KBM-7 (cell line): ENCODE measurements around the gene MYH13.
"Not testable (repeated sequence)": the region's sequence is repeated elsewhere in the genome, so short reads cannot be mapped to it uniquely, and the experiment has no call there.

Experiments
- DNase-seq: peaks from one replicate; pipeline ENCODE4 v3.0.0-alpha.2; 2015
- in situ Hi-C: fragments of 300-500 bp; cut with MboI; formaldehyde crosslinking; loops from 2 replicates; pipeline ENCODE4 v1.14.3; 2020; ENCODE audit warnings: low sequenced_read_pairs, low pct_unique_long_range_greater_than_20kb, mixed read lengths

MYH13 gene

GRCh38 chr17:10314329-10314728 is 58.5 kb downstream of the MYH13 start:
- DNase-seq: peak; percentile 30
- in situ Hi-C loops: no loop called here

GRCh38 chr17:10313037-10313672 is 59.7 kb downstream of the MYH13 start:
- in situ Hi-C loops: no loop called here
- no peak for DNase-seq

GRCh38 chr17:10311131-10311530 is 61.7 kb downstream of the MYH13 start:
- no peak for DNase-seq
- in situ Hi-C loops: no loop called here

- in situ Hi-C loops: no loop called here
- DNase-seq: no peak
These were observed 63.5 kb downstream of the MYH13 start for GRCh38 chr17:10309003-10309974.

- no peak for DNase-seq
- in situ Hi-C loops: no loop called here
These were observed 66.2 kb downstream of the MYH13 start for GRCh38 chr17:10306585-10306984.

GRCh38 chr17:10305398-10305797 is 67.4 kb downstream of the MYH13 start:
- no peak for DNase-seq
- in situ Hi-C loops: no loop called here

GRCh38 chr17:10304758-10305300 is 68.0 kb downstream of the MYH13 start:
- in situ Hi-C loops: no loop called here
- no peak for DNase-seq

GRCh38 chr17:10297691-10298090 is 75.1 kb downstream of the MYH13 start:
- in situ Hi-C loops: loop anchor here (25.0 kb wide), 1 partner anchor 90 kb away; no protein-coding TSS in a partner anchor
- DNase-seq: no peak

- in situ Hi-C loops: loop anchor here (25.0 kb wide), 1 partner anchor 91 kb away; no protein-coding TSS in a partner anchor
- peak; percentile 56 for DNase-seq
These were observed 77.0 kb downstream of the MYH13 start for GRCh38 chr17:10295728-10296343.

- in situ Hi-C loops: loop anchor here (25.0 kb wide), 1 partner anchor 93 kb away; no protein-coding TSS in a partner anchor
- DNase-seq: no peak
These were observed 78.6 kb downstream of the MYH13 start for GRCh38 chr17:10294180-10294579.

- peak; percentile 26 for DNase-seq
- in situ Hi-C loops: loop anchor here (25.0 kb wide), 1 partner anchor 95 kb away; no protein-coding TSS in a partner anchor
These were observed 80.5 kb downstream of the MYH13 start for GRCh38 chr17:10292057-10292937.

- DNase-seq: not testable (repeated sequence)
- in situ Hi-C loops: loop anchor here (25.0 kb wide), 1 partner anchor 96 kb away; no protein-coding TSS in a partner anchor
These were observed 81.2 kb downstream of the MYH13 start for GRCh38 chr17:10291576-10291975.

- no peak for DNase-seq
- in situ Hi-C loops: loop anchor here (25.0 kb wide), 1 partner anchor 97 kb away; no protein-coding TSS in a partner anchor
These were observed 82.8 kb downstream of the MYH13 start for GRCh38 chr17:10290041-10290440.

- DNase-seq: no peak
- in situ Hi-C loops: loop anchor here (25.0 kb wide), 1 partner anchor 101 kb away; no protein-coding TSS in a partner anchor
These were observed 86.5 kb downstream of the MYH13 start for GRCh38 chr17:10286324-10286723.

- no peak for DNase-seq
- in situ Hi-C loops: loop anchor here (25.0 kb wide), 1 partner anchor 101 kb away; no protein-coding TSS in a partner anchor
These were observed 86.9 kb downstream of the MYH13 start for GRCh38 chr17:10285896-10286295.

GRCh38 chr17:10280068-10280467 is 92.7 kb downstream of the MYH13 start:
- no peak for DNase-seq
- in situ Hi-C loops: loop anchor here (25.0 kb wide), 1 partner anchor 107 kb away; no protein-coding TSS in a partner anchor

- in situ Hi-C loops: loop anchor here (25.0 kb wide), 1 partner anchor 109 kb away; no protein-coding TSS in a partner anchor
- DNase-seq: no peak
These were observed 94.6 kb downstream of the MYH13 start for GRCh38 chr17:10278218-10278617.

GRCh38 chr17:10276436-10276835 is 96.4 kb downstream of the MYH13 start:
- in situ Hi-C loops: loop anchor here (25.0 kb wide), 1 partner anchor 111 kb away; no protein-coding TSS in a partner anchor
- DNase-seq: no peak
